RWPE1 (cell line): Measurements from ENCODE around the gene RAP2B.

ENCODE experiments used
- CTCF ChIA-PET: fragments of 350-600 bp; sonication (Branson Sonifier 250); formaldehyde crosslinking; extraction: SDS; loops from one replicate; lab custom pipeline; 2021; lab: Yijun Ruan, JAX
- POLR2A ChIA-PET: fragments of 400-600 bp; formaldehyde crosslinking; extraction: SDS; loops from one replicate; lab custom pipeline; 2020; ENCODE audit warnings: antibody characterized with exemption; ENCODE audit not compliant: low non-redundant PET; lab: Yijun Ruan, JAX
- DNase-seq: peaks from one replicate; pipeline ENCODE4 v3.0.0; 2012; ENCODE audit warnings: low spot score
- H3K27ac ChIP-seq: fragments of 450-650 bp; 2 replicates; pipeline ENCODE4 v1.5.1; 2017
- TF ChIP-seq, protein P1 (sequence below): fragments of 450-650 bp; conservative IDR thresholded peaks from 2 replicates; pipeline ENCODE4 v1.5.1; 2017; ENCODE audit warnings: low read depth, mild to moderate bottlenecking

The RAP2B gene

GRCh38 chr3:153159771-153160397 is 2.1 kb upstream of the RAP2B start:
- DNase-seq = no peak
- peak overlapping the region; percentile 100 for H3K27ac ChIP-seq
- ChIA-PET CTCF (interaction anchor here (0.6 to 3.2 kb wide), 2 partner anchors 117 to 264 kb away, joined by 3 to 15 read pairs; no protein-coding TSS in a partner anchor), POLR2A (interaction anchor here (0.6 to 2.0 kb wide), 3 partner anchors 95 to 117 kb away, joined by 3 to 12 read pairs (median 10); no protein-coding TSS in a partner anchor)
- TF ChIP-seq, protein P1, sequence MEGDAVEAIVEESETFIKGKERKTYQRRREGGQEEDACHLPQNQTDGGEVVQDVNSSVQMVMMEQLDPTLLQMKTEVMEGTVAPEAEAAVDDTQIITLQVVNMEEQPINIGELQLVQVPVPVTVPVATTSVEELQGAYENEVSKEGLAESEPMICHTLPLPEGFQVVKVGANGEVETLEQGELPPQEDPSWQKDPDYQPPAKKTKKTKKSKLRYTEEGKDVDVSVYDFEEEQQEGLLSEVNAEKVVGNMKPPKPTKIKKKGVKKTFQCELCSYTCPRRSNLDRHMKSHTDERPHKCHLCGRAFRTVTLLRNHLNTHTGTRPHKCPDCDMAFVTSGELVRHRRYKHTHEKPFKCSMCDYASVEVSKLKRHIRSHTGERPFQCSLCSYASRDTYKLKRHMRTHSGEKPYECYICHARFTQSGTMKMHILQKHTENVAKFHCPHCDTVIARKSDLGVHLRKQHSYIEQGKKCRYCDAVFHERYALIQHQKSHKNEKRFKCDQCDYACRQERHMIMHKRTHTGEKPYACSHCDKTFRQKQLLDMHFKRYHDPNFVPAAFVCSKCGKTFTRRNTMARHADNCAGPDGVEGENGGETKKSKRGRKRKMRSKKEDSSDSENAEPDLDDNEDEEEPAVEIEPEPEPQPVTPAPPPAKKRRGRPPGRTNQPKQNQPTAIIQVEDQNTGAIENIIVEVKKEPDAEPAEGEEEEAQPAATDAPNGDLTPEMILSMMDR = no peak

GRCh38 chr3:153160451-153161137 is 1.4 kb upstream of the RAP2B start:
- POLR2A ChIA-PET = interaction anchor here (0.5 to 2.0 kb wide), 4 partner anchors 24 to 118 kb away, joined by 3 to 12 read pairs (median 6); no protein-coding TSS in a partner anchor
- CTCF ChIA-PET = interaction anchor here (0.5 to 3.2 kb wide), 3 partner anchors 20 to 118 kb away, joined by 3 to 15 read pairs (median 3); no protein-coding TSS in a partner anchor
- H3K27ac ChIP-seq = peak overlapping the region; percentile 100
- TF ChIP-seq, protein P1 = no peak
- DNase-seq = peak; percentile 96

DNA sequence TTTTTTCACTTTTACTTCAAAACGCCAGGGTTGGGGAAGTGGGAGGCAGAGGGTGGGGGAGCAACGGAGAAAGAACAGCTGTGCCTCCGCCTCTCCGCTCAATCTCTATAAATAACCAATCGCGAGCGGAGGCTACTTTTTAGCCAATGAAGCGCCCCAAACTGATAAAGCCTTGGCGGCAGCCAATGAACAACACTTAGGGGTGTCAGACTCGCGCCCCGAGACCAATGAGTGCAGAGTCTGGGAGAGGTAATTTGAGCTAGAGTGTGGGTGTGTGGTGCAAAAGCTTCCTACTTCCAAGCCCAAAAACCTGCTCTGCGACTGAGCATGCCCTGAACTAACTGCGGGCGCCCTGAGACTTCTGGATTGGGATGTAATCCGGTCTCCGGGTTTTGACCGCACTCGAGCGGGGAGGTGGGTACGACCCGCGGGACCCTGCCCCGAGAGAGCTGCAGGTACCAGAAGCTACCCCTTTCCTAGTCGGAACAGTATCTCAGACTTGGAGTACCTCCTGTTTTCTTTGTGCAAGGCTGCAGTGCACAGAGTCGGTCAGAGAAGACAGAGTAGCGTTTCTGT is 800 bp upstream of the RAP2B start:
- ChIA-PET CTCF (interaction anchor here (0.5 to 3.2 kb wide), 4 partner anchors 21 to 118 kb away, joined by 3 to 15 read pairs (median 3); no protein-coding TSS in a partner anchor), POLR2A (interaction anchor here (0.5 to 2.0 kb wide), 4 partner anchors 23 to 118 kb away, joined by 3 to 12 read pairs (median 6); no protein-coding TSS in a partner anchor)
- TF ChIP-seq, protein P1 = no peak
- H3K27ac ChIP-seq = peak overlapping the region; percentile 100
- peak; percentile 98 for DNase-seq

DNA sequence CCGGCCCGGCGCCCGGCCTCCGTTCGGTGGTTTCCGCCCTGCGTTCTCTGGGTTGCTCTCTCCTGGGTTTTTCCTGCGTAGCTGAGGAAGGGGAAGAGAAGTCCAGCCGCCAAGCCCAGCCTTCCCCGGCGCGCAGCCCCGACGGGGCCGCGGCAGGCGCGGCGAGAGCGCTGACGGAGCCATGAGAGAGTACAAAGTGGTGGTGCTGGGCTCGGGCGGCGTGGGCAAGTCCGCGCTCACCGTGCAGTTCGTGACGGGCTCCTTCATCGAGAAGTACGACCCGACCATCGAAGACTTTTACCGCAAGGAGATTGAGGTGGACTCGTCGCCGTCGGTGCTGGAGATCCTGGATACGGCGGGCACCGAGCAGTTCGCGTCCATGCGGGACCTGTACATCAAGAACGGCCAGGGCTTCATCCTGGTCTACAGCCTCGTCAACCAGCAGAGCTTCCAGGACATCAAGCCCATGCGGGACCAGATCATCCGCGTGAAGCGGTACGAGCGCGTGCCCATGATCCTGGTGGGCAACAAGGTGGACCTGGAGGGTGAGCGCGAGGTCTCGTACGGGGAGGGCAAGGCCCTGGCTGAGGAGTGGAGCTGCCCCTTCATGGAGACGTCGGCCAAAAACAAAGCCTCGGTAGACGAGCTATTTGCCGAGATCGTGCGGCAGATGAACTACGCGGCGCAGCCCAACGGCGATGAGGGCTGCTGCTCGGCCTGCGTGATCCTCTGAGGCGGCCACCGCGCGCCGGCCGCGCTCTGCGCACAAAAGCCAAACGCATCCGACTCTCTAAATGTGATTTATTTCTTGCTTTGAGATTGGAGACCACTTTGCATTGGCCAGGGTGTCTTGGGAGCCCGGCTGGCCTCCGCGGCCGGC is 727 bp downstream of the RAP2B start:
- DNase-seq = no peak
- H3K27ac ChIP-seq = peak overlapping the region; percentile 100
- POLR2A ChIA-PET = interaction anchor here (0.7 kb wide), 1 partner anchor 111 kb away, joined by 4 read pairs; no protein-coding TSS in a partner anchor
- CTCF ChIA-PET = interaction anchor here (0.6 to 1.5 kb wide), 4 partner anchors 14 to 120 kb away, joined by 3 to 7 read pairs (median 4); no protein-coding TSS in a partner anchor
- TF ChIP-seq, protein P1 = no peak

DNA sequence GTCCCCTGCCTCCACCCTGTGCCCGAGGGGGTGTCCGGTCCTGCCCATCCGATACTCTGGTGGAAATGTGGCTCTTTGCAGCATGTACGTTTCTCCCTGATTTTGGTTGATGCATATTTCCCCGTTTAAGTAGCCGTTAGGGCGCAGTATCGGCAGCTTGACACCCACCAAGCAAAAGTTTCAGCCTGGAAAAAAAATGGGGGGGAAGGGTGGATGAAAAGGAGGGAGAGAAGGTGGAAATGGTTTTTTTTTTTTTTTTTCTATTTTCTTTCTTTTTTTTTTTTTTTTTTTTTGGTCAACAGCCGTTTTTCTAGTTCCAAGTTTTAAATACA is 1.3 kb downstream of the RAP2B start:
- H3K27ac ChIP-seq = peak overlapping the region; percentile 100
- CTCF ChIA-PET = interaction anchor here (0.6 to 1.5 kb wide), 4 partner anchors 14 to 120 kb away, joined by 3 to 7 read pairs (median 4); no protein-coding TSS in a partner anchor
- POLR2A ChIA-PET = interaction anchor here (0.7 kb wide), 1 partner anchor 110 kb away, joined by 4 read pairs; no protein-coding TSS in a partner anchor
- TF ChIP-seq, protein P1 = no peak
- DNase-seq = peak; percentile 41
